HG03521 (cell line): ENCODE data around the gene NCKAP5.

Source experiments
- ATAC-seq: cut with Tn5 transposase; IDR thresholded peaks from one replicate; pipeline ENCODE4 v1.9.1; 2021; ENCODE audit warnings: mild to moderate bottlenecking, moderate library complexity; ENCODE audit not compliant: unreplicated experiment

NCKAP5 gene

DNA sequence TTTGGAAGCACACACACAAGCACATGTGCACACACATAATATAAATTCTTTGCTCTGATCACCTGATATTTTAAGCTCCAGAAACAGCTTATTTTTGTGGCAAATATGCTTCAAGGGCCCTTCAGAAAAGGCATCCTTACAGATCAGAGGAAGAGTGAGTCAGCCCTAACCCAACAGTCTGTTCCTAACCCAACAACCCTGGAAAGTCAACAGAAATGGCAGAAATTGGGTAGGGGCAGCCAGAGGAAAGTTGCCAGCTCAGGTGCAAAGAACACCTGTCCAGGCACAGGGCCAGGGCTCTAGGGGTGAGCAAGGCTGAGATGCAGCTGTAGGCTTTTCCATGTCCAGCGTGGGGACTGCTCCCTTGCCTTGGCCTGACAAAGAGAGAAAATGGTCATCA is 6.4 kb upstream of the NCKAP5 start:
- ATAC-seq: no peak

DNA sequence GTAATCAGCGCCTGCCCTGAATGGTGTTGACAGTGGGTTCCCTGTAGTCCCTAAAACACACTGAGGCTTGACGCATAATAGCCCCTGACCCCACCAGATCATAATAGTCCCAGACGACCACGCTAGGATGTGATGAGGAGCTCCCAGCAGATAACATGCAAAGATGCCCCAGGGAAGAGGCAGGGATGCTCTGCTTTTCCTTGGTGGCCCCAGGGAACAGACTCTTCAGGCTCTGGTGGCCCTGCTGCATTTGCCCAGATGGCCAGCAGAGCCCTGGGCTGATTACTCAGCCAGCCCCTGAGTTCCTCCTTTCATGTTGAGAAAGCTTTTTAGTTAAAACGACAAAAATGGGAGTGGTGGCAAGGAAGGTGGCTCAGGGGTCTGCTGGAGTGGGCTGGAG is 5.9 kb upstream of the NCKAP5 start:
- no peak for ATAC-seq

DNA sequence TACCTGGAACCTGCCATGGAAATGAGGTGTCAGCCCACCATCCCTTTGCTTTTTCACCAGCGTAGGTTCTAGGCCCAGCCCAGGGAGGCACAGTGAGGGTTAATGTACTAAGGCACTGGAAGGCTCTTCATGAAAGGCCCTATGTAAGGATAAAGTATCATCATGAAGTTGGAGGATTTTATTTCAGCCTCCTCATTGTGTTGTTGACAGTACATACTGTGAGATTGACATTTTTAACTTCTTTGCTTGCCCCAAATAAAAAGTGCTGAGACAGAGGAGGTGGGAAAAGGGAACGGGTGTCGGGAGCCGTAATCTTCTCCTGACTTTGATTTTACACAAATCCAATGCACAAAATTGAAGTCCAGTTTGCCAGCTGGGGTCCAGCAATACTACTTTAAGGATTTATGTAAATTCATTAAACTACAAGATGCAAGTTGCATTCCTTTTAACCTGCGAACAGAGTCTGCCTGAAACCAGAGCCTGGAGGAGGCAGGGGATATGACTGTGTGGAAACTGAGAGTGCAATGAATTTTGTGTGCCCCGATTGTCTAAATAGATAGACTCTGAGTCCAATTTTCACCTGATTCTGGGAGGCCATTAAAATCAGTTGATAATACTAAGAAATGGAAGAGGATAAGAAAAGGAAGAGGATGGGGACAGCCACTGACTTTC is 5.4 kb upstream of the NCKAP5 start:
- no peak for ATAC-seq

DNA sequence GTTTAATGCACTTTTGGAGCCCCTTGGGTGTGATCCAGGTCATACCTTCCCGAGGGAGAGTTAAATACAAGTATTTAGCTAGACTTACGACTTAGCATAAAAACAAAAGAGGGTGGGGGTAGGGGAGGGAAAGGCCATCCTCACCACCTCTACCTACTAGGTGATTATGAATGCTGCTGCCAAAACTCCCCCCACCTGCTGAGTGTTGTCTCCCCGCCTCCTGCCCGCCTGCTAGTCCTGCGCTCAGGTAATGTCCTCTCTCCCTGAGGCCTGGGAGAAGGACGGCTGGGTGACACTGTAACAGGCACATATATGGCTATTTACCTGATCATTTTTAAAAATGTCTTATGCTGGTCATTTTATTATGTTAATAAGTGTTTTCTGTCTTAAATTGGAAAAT is 3.0 kb upstream of the NCKAP5 start:
- no peak for ATAC-seq

DNA sequence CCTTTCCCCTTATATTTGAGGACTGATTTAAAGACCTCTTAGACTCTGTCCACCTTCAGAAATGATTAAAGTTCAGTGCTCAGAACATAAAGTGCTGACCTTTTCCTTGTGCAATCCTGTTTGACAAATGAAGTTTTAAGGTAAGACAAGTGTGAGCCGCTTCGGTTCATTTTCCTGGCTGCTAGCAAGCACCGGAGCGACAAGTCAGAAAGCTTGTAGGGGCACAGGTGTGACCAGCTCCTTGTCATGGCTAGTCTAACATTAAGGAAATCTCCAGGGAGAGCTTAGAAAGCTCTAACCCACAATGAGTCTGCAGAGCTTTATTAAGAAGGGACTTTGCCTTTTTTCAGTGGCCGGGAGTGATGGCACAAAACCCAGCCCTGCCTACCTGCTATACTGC is 2.3 kb upstream of the NCKAP5 start:
- ATAC-seq: no peak

DNA sequence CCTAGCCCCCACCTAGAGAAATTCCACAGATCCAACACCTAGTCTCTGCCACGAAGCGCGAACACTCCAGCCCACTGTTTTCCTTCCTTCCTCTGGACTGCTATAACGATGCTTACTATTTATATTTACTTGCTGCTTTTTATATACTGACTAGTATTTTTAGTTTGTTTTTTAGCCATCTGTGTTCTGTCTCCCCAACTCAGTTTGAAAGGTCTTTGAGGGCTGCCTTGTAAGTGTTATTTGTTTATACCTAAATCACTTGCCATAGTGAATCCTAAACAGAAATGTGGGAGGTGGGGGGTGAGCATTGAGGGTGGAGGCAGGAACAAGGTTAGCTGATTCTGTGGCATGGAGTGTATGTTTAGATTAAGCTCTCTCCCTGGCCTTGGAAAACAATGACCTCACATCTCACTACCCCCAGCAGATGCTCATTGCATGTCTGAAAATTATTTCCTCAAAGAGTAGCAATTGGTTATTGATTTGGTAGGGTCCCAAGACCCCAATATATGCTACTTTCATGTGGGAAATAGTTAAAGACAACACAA is 1.1 kb upstream of the NCKAP5 start:
- no peak for ATAC-seq

DNA sequence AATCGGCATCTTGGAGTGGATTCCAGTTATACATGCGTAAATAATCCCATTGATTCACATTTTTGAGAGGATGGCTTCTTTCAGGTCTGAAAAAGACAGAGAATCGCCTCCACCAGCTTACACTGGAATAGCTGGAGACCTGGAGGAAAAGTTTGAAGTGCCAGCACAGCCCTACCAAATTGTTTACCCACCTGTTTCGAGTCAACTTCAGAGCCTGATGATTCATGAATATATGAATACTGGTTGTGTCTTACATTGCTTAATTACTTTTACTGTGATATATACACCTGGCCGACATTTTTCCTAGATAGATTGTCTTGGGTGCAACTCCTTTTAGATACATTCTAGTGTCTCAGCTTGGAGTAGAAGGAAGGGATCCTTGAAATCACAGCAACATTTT is 335 bp upstream of the NCKAP5 start:
- ATAC-seq: no peak

DNA sequence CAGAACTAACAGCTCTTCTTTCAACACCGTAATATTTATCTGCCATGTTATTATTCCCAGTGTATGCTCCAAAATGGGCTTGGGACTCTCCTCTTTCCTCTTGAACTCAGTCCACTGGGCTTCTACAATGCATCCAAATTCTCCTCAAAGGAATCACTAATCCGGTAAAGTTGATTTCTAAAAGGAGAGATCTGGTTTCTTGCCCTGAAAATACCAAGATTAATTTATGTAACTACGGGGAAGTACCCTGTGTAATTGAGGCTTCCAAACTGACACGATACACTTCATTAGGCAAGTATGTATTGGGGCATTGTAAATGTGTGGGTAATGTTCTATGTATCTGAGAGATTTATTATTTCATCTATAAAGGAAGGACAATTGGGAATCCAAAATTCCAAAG is 5.7 kb downstream of the NCKAP5 start:
- ATAC-seq: no peak

DNA sequence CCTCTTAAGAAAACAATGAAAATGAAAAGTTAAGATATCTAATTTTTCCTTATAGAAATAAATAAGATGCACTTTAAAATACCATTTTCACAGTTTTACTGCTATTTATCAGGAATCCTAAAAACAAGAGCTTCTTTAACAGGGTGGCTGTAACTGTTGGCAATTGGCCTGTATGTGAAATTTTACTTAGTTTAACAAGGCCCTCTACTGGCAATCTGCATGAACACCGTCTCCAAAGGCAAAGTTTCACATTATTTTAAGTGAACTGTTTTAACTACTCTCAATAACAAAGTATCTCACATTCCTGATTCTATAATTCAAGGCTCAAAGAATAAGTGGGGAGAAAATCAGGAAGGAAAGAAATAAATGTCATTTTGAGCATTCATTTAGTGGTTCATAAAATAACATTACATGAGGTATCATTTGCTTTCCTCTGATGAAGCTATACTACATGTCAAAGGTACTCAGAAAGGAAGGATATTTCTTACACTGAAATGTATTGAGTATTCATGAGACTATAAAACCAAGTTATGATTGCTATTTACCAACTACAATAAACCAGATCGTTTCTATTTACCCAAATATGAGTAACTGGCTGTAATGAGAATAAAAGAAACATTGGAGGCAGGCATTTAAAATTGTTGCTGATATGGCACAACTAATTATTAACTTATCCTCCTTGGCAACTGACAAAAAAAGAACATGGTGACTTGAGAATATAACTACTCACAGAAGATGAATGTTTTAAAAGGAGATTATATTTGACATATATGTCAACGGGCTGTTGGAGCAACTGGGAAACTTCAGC is 7.0 kb downstream of the NCKAP5 start:
- no peak for ATAC-seq

DNA sequence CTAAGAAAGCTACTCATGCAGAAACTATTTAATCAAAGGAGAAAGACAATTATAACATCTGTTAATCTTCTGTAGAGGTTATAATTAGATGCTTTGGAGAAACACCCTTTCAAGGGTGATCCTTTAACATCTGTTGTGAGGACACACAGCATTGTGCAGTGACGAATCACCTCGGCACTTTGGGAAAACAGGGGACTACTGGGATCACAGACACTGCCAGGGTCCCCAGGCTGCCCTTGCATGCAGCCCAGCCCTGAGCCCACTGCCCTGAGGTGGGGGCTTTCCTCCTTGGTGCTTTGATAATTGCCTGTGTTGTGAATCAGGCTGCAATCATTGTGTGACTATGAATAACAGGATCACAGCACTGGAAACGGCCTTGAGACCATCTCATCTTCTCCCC is 10.6 kb downstream of the NCKAP5 start:
- no peak for ATAC-seq

DNA sequence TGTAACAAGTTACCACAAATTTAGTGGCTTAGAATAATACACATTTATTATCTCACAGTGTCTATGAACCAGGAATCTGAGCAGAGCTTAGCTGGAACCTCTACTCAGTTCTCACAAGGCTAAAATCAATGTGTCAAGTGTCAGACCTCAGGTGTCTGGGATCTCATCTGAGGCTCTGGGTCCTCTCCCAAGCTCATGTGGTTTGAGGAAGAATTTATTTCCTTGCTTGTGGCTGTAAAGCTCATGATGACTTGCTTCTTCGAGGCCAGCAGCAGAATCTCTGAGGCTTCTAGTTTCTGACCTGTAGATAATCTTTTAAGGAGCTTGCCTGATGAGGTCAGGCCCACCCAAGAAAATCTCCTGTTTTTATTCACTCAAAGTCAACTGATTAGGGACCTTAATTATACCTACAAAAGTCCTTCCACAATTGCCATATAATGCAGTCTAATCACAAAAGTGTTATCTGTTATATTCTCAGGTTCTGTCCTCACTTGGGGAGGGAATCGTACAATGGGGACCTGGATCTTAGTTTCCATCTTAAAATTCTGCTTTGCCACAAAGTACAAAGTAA is 14.3 kb downstream of the NCKAP5 start:
- ATAC-seq: no peak

DNA sequence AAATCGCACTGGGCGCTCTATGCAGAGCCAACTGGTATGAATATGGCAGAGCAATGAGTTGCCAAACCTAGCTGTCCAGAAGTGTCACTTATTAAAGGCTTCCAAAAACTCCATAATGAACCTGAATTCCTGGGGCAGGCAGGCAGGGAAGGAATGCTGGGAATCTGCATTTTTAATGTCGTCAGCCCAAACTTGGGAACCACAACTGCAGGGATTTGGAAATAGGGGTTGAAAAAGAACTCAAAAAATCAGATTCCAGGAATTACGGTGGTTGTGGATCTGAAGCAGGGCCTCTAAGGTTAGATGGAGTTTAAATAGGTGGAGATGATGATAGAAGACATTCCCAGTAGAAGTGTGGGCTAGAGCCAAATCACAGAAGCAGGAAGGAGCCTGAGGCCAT is 15.0 kb downstream of the NCKAP5 start:
- no peak for ATAC-seq

DNA sequence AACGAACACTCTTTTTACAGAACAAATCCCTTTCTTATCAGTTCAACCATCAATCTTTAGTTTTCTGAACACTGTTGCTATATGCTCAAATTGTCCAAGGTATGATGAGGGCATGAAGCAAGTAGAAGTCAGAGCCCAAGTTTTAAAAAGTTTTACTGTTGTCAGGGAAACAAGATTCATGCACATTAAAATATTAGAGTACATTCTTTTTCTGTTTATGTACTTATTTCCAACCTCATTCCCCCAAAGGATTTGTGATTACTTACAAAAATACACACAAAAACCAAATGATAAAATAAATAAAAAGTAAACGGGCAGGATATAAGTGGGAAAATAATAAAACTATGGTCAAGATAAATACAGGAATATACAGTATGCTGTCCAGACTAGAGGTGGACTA is 15.4 kb downstream of the NCKAP5 start:
- no peak for ATAC-seq

DNA sequence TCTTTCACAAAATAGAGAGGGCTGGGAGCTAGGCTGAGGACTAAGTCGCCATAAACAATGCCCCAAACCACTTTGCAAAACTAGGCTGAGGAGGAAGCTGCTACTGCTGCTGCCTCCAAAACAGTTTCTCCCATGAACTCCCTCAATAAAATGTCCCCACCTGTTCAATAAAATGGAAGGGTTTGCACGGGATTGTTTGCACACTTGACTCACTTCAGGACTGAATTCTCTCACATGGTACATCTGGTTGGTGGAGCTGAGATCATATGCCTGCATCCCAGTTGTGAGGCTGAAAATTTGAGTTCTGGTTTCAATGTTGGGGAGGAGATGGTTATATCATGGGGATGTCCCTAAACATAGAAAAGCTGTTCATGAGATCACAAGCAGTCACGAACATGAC is 26.5 kb downstream of the NCKAP5 start:
- ATAC-seq: no peak

DNA sequence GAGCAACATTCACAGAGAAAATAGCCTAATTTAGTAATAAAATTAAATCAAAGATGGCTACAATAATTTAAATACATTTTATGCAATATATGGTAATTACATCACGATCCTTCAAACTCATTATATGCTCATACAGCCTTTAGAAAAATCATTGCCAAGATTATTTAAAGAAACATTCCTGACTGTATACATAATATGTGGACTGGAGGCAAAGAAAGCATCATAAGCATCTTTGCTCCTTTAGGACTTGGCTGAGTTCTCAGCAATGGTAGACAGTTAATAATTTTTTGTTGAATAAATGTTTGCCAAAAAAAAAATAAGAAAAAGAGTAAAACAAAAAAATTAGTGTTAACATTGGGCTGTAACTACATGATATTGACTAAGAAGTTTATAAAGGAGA is 26.9 kb downstream of the NCKAP5 start:
- ATAC-seq: no peak

DNA sequence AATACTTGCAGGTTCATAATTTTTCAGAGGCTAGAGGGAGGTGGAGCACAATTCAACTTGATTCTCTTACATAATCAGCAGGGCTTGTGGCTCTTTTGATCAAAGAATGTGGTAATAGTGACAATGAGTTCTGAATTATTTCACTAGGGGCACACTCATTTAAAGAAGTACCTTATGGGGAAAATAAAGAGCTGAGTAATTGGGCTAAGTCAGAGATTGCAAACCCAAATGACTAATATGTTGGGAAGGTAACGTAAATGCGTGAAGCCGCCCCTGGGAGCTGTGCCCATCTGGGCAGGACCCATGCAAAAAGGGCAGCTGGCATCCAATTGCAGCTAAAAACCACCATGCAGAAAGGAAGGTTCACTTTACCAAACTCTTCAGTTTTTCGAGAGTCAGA is 35.3 kb downstream of the NCKAP5 start:
- ATAC-seq: no peak

DNA sequence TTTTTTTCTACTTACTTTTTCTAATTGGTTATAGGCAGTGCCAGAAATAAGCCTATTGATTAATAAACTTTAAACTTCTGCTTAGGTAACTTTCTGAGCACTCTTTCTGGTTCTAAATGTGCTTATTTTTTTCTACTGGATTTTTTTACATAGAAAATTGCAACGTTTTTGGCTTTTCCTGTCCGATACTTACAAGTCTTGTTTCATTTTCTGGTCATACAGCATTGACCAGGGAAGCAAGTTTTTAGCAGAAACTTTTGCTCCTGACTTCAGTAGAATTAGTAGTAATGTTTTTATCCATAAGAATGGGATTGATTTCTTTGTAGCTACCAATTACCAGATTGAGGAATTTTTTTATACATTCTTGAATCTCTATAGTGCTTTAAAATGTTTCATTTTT is 36.9 kb downstream of the NCKAP5 start:
- ATAC-seq: no peak

DNA sequence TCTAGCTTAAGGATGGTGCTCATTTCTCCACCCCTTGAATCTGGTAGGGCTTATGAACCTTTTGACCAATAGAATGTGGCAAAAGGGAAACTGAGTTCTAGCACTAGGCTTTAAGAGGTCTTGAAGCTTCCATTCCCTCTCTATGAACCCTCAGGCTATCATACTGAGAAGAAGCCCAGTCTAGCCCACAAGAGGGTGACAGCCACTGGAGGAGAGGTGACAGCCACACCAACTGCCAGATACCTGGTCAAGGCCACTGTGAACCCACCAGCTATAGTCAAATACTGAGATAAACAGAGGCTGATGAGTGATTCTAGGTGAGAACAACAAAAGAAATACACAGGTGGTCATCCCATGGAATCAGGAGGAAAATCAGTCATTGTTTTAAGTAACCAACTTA is 37.6 kb downstream of the NCKAP5 start:
- no peak for ATAC-seq

DNA sequence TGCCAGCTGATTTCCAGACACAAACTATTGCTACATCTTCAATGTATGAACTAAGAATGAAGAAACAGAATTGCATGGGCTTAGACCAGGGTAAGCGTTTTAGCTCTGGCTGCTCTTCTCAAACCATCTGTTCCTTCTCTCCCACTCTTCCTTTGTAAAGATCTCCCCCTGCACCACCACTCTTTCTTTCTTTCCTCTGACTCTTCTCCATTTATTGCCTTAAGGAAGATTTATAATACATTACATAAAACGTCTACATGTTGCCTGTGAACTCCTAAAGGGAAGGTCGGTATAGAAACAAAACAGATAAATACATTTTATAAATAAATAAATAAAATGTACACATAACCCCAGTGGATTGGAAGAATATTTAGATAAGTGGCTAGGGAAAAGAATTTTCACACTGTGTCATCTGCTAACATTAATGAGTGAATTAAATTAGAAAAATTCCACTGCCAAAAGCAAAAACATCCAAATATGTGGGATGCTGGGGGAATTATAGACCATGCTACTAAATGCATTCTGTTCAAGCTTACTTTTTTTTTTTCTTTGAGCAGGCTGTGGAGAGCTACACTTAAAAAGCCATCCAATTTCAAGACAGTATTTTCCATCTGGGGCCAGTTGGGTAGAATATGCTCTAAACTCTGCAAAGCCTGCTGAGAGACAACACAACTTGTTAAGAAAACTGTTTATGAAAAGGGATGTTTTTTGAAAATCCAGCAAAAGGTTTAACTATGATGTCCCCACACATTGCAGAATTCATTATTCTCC is 41.5 kb downstream of the NCKAP5 start:
- no peak for ATAC-seq

DNA sequence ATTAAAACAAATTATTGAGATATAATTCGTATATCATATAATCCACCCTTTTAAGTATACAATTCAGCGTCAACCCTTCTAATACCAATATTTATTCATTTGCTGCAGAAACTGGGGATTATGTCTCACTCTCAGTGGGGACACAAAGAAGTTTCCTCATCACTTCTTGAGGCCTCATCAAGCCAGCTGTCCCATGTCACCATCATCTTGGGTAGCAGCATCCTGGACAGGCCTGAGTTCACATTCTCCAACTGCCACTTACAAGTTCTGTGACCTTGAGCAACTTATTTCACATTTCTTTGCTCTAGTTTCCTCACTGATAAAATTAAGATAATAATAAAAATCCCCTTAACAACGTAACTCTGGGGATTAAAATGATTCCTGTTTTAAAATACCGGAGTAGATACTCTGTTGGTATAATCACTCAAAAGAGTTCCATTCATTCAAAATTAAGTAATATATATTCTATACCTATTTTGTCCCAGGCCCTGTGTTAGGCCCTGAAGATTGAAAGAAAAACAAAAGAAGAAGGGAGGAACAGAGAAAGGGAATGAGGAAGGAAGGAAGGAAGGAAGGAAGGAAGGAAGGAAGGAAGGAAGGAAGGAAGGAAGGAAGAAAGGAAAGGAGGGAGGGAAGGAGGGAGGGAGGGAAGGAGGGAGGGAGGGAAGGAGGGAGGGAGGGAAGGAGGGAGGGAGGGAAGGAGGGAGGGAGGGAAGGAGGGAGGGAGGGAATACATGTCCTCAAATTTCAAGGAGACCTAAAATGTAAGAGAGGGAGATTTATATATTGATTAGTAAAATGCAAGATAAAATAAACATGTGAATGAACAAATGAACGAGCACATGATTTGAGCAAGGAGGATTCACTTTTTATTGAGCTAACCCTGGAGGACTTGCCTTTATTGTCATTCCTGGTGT is 42.4 kb downstream of the NCKAP5 start:
- no peak for ATAC-seq
